Astrocyte (in vitro differentiated cells and primary cell): ENCODE measurements around the gene UBAC1.

Source experiments
- CTCF ChIP-seq: IDR thresholded peaks from 2 replicates; pipeline ENCODE4 v1.5.1; 2011; ENCODE audit warnings: low read depth, mild to moderate bottlenecking, inconsistent platforms, low read length, moderate library complexity; ENCODE audit not compliant: insufficient read depth
- EZH2 ChIP-seq: IDR thresholded peaks from 2 replicates; pipeline ENCODE4 v1.6.1; 2012; ENCODE audit warnings: mild to moderate bottlenecking, low read length, inconsistent platforms; ENCODE audit not compliant: insufficient read depth

- TF ChIP-seq CTCF (no peak), EZH2 (no peak)
Observed at GRCh38 chr9:135968601-135969000, 7.4 kb upstream of the UBAC1 start.
